ENCODE data around the gene TMOD4.

Gene TMOD4

GRCh38 chr1:151142411-151143056, 33.2 kb downstream of the TMOD4 start:
- no peak for DNase-seq (ENCODE audit: low read depth)
- no peak overlapping the region for H3K4me3 ChIP-seq (ENCODE audit: low read length)
- no peak for TF ChIP-seq CTCF (conservative IDR thresholded peaks at IDR 0.05; ENCODE audit: low read length)

- H3K4me3 ChIP-seq (ENCODE audit: low read length): no peak overlapping the region
- TF ChIP-seq CTCF (conservative IDR thresholded peaks at IDR 0.05; ENCODE audit: low read length): no peak
- no peak for DNase-seq (ENCODE audit: low read depth)
These were observed 38.0 kb downstream of the TMOD4 start for GRCh38 chr1:151137789-151138188.

- TF ChIP-seq CTCF (conservative IDR thresholded peaks at IDR 0.05; ENCODE audit: low read length): no peak
- no peak for DNase-seq (ENCODE audit: low read depth)
- H3K4me3 ChIP-seq (ENCODE audit: low read length): no peak overlapping the region
These were observed 40.1 kb downstream of the TMOD4 start for GRCh38 chr1:151135433-151136385.

GRCh38 chr1:151134991-151135390, 40.8 kb downstream of the TMOD4 start:
- no peak for TF ChIP-seq CTCF (conservative IDR thresholded peaks at IDR 0.05; ENCODE audit: low read length)
- no peak overlapping the region for H3K4me3 ChIP-seq (ENCODE audit: low read length)

GRCh38 chr1:151134396-151134795, 41.4 kb downstream of the TMOD4 start:
- no peak overlapping the region for H3K4me3 ChIP-seq (ENCODE audit: low read length)
- no peak for DNase-seq (ENCODE audit: low read depth)
- no peak for TF ChIP-seq CTCF (conservative IDR thresholded peaks at IDR 0.05; ENCODE audit: low read length)

More at GRCh38 chr1:151134991-151135390, 40.8 kb downstream of the TMOD4 start:
- no peak for DNase-seq (ENCODE audit: low read depth)

GRCh38 chr1:151133018-151133806, 42.6 kb downstream of the TMOD4 start:
- no peak for TF ChIP-seq CTCF (conservative IDR thresholded peaks at IDR 0.05; ENCODE audit: low read length)

More at GRCh38 chr1:151133018-151133806, 42.6 kb downstream of the TMOD4 start:
- H3K4me3 ChIP-seq (ENCODE audit: low read length): no peak overlapping the region
- DNase-seq (ENCODE audit: low read depth): no peak

All from AG10803 (cell line).